HepG2 (cell line): ENCODE measurements around the gene GSPT1. TPM values are rescaled to one million over a fixed set of nuclear protein-coding genes. Genes with fewer than 3 reads are reported as not detected.

ENCODE experiments used
- ATF6 ChIP-seq: sonication (generic); formaldehyde crosslinking; conservative IDR thresholded peaks from 2 replicates; pipeline ENCODE4 v1.4.0; 2020; ENCODE audit warnings: missing genetic modification reagents
- GATA4 ChIP-seq: sonication (generic); IDR thresholded peaks from 2 replicates; pipeline ENCODE4 v1.6.1; 2016; ENCODE audit warnings: antibody characterized with exemption, low read depth, borderline replicate concordance
- HNRNPL ChIP-seq: fragments of 200-400 bp; formaldehyde crosslinking; IDR thresholded peaks from 2 replicates; pipeline ENCODE4 v1.6.1; 2017; ENCODE audit warnings: mild to moderate bottlenecking, low read depth, low read length
- PAF1 ChIP-seq: IDR thresholded peaks from 2 replicates; pipeline ENCODE4 v1.6.1; 2016; ENCODE audit warnings: missing genetic modification reagents, missing compliant biosample characterization
- PATZ1 ChIP-seq: sonication (generic); formaldehyde crosslinking; IDR thresholded peaks from 2 replicates; pipeline ENCODE4 v1.4.0; 2020; ENCODE audit warnings: missing genetic modification reagents
- PCBP1 ChIP-seq: fragments of 200-400 bp; formaldehyde crosslinking; IDR thresholded peaks from 2 replicates; pipeline ENCODE4 v1.6.1; 2017; ENCODE audit warnings: mild to moderate bottlenecking, low read depth, low read length, borderline replicate concordance
- RARG ChIP-seq: sonication (generic); formaldehyde crosslinking; IDR thresholded peaks from 2 replicates; pipeline ENCODE4 v1.4.0; 2020; ENCODE audit warnings: low read depth, mild to moderate bottlenecking, missing genetic modification reagents
- SMAD9 ChIP-seq: sonication (generic); formaldehyde crosslinking; IDR thresholded peaks from 2 replicates; pipeline ENCODE4 v1.5.1; 2020; ENCODE audit warnings: mild to moderate bottlenecking, missing genetic modification reagents
- ZKSCAN1 ChIP-seq: fragments of 150-350 bp; IDR thresholded peaks from 2 replicates; pipeline ENCODE4 v1.6.1; 2014; ENCODE audit warnings: low read length
- ZNF343 ChIP-seq: sonication (generic); formaldehyde crosslinking; IDR thresholded peaks from 2 replicates; pipeline ENCODE4 v1.4.0; 2020; ENCODE audit warnings: mild to moderate bottlenecking, missing genetic modification reagents
- ZNF432 ChIP-seq: sonication (generic); formaldehyde crosslinking; IDR thresholded peaks from 2 replicates; pipeline ENCODE4 v1.5.0; 2020; ENCODE audit warnings: missing genetic modification reagents, mild to moderate bottlenecking, borderline replicate concordance
- ZNF598 ChIP-seq: sonication (generic); formaldehyde crosslinking; IDR thresholded peaks from 2 replicates; pipeline ENCODE4 v1.5.1; 2020; ENCODE audit warnings: mild to moderate bottlenecking, missing genetic modification reagents, borderline replicate concordance
- polyA plus RNA-seq, 8 experiments: library from polyadenylated mRNA; depleted of rRNA in 3 of 8; stranded (reverse) in 7 of 8; unstranded in 1 of 8; fragments of >200 nt; fragmentation: Illumina TruSeq in 4 of 8; extraction: Trizol in 4 of 8; gene quantifications; 2 replicates each; pipeline versions ENCODE4 v1.2.1 to v1.2.3, GENCODE V29; 2011 to 2016; ENCODE audit warnings: low read depth in 4 of 8, missing spikeins in 1 of 8, mixed read lengths in 1 of 8; ENCODE audit not compliant: insufficient read depth in 1 of 8
- total RNA-seq, 5 experiments: library from RNA; depleted of rRNA; stranded (reverse); fragments of >200 nt; fragmentation: Illumina TruSeq; extraction: Trizol; gene quantifications; 2 replicates each; pipeline ENCODE4 v1.2.3, GENCODE V29; 2016; ENCODE audit warnings: low read depth in 1 of 5
- TF ChIP-seq, protein P1 (sequence below): sonication (generic); formaldehyde crosslinking; IDR thresholded peaks from 2 replicates; pipeline ENCODE4 v1.9.0; 2021; ENCODE audit warnings: mild to moderate bottlenecking, missing genetic modification reagents
- TF ChIP-seq, protein P2 (sequence below): sonication (generic); formaldehyde crosslinking; IDR thresholded peaks from 2 replicates; pipeline ENCODE4 v1.5.0; 2020; ENCODE audit warnings: missing genetic modification reagents, mild to moderate bottlenecking, borderline replicate concordance
- TF ChIP-seq, protein P3 (sequence below): IDR thresholded peaks from 2 replicates; pipeline ENCODE4 v1.6.1; 2012; ENCODE audit warnings: inconsistent platforms

Gene GSPT1
- total and polyA plus RNA-seq, 2 of the 13 experiments (the other 11 are each of a cell fraction or from before 2014, with no cell fraction given), result 120 to 316 TPM

GRCh38 chr16:11869353-11870228, 46.2 kb downstream of the GSPT1 start (continued):
- TF ChIP-seq, protein P1, sequence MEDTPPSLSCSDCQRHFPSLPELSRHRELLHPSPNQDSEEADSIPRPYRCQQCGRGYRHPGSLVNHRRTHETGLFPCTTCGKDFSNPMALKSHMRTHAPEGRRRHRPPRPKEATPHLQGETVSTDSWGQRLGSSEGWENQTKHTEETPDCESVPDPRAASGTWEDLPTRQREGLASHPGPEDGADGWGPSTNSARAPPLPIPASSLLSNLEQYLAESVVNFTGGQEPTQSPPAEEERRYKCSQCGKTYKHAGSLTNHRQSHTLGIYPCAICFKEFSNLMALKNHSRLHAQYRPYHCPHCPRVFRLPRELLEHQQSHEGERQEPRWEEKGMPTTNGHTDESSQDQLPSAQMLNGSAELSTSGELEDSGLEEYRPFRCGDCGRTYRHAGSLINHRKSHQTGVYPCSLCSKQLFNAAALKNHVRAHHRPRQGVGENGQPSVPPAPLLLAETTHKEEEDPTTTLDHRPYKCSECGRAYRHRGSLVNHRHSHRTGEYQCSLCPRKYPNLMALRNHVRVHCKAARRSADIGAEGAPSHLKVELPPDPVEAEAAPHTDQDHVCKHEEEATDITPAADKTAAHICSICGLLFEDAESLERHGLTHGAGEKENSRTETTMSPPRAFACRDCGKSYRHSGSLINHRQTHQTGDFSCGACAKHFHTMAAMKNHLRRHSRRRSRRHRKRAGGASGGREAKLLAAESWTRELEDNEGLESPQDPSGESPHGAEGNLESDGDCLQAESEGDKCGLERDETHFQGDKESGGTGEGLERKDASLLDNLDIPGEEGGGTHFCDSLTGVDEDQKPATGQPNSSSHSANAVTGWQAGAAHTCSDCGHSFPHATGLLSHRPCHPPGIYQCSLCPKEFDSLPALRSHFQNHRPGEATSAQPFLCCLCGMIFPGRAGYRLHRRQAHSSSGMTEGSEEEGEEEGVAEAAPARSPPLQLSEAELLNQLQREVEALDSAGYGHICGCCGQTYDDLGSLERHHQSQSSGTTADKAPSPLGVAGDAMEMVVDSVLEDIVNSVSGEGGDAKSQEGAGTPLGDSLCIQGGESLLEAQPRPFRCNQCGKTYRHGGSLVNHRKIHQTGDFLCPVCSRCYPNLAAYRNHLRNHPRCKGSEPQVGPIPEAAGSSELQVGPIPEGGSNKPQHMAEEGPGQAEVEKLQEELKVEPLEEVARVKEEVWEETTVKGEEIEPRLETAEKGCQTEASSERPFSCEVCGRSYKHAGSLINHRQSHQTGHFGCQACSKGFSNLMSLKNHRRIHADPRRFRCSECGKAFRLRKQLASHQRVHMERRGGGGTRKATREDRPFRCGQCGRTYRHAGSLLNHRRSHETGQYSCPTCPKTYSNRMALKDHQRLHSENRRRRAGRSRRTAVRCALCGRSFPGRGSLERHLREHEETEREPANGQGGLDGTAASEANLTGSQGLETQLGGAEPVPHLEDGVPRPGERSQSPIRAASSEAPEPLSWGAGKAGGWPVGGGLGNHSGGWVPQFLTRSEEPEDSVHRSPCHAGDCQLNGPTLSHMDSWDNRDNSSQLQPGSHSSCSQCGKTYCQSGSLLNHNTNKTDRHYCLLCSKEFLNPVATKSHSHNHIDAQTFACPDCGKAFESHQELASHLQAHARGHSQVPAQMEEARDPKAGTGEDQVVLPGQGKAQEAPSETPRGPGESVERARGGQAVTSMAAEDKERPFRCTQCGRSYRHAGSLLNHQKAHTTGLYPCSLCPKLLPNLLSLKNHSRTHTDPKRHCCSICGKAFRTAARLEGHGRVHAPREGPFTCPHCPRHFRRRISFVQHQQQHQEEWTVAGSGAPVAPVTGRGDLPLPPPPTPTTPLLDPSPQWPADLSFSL (CRISPR knock-in tag), result no peak
- TF ChIP-seq RARG, result no peak
- TF ChIP-seq, protein P2, sequence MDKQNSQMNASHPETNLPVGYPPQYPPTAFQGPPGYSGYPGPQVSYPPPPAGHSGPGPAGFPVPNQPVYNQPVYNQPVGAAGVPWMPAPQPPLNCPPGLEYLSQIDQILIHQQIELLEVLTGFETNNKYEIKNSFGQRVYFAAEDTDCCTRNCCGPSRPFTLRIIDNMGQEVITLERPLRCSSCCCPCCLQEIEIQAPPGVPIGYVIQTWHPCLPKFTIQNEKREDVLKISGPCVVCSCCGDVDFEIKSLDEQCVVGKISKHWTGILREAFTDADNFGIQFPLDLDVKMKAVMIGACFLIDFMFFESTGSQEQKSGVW (CRISPR knock-in tag), result no peak
- TF ChIP-seq ATF6, result 0 out of 2 replicates have a peak, but pooled peaks have one; percentile 46
- no peak for TF ChIP-seq HNRNPL
- TF ChIP-seq PCBP1, result no peak
- TF ChIP-seq PATZ1 (CRISPR knock-in tag), result no peak
- no peak for TF ChIP-seq ZNF598 (CRISPR knock-in tag)
- TF ChIP-seq SMAD9, result no peak
- no peak for TF ChIP-seq GATA4
- TF ChIP-seq ZKSCAN1, result no peak
- no peak for TF ChIP-seq ZNF343 (CRISPR knock-in tag)
- peak; percentile 80 for TF ChIP-seq PAF1 (CRISPR knock-in tag)
- TF ChIP-seq, protein P3, sequence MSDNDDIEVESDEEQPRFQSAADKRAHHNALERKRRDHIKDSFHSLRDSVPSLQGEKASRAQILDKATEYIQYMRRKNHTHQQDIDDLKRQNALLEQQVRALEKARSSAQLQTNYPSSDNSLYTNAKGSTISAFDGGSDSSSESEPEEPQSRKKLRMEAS, result 0 out of 2 replicates have a peak, but pooled peaks have one; percentile 24
- TF ChIP-seq ZNF432 (CRISPR knock-in tag), result no peak
